ENCODE results near the gene TSPAN6.

DNA sequence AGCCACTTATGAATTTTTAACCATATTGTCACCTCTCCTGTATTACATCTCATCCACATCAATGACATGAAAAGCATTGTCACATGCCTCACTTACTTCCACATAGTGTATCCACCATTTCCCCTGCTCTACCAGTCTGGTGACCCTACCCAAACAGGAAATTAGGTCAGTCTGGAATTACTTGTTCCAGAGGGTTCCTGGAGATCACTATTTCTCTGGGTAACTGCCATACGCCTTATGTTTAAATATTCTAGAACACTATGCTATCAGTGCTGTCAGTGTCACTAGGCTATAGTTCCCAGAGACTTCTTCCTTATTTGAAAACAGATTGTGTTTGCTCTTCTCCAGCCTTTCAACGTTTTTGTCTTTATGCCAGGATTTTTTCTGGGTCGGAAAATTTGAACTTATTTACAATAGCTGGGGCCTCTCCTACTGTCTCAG, 22.4 kb upstream of the TSPAN6 start:
- TF ChIP-seq POLR2A (IDR thresholded peaks at IDR 0.05): no peak
- TF ChIP-seq, protein P1, sequence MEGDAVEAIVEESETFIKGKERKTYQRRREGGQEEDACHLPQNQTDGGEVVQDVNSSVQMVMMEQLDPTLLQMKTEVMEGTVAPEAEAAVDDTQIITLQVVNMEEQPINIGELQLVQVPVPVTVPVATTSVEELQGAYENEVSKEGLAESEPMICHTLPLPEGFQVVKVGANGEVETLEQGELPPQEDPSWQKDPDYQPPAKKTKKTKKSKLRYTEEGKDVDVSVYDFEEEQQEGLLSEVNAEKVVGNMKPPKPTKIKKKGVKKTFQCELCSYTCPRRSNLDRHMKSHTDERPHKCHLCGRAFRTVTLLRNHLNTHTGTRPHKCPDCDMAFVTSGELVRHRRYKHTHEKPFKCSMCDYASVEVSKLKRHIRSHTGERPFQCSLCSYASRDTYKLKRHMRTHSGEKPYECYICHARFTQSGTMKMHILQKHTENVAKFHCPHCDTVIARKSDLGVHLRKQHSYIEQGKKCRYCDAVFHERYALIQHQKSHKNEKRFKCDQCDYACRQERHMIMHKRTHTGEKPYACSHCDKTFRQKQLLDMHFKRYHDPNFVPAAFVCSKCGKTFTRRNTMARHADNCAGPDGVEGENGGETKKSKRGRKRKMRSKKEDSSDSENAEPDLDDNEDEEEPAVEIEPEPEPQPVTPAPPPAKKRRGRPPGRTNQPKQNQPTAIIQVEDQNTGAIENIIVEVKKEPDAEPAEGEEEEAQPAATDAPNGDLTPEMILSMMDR (IDR thresholded peaks at IDR 0.05): no peak
